Measurements from ENCODE around the gene CTRL. TPM values are rescaled to one million over a fixed set of nuclear protein-coding genes. Genes with fewer than 3 reads are reported as not detected.

Gene CTRL
- total RNA-seq, 1 experiment from 2014 or later, result 2.0 TPM

DNA sequence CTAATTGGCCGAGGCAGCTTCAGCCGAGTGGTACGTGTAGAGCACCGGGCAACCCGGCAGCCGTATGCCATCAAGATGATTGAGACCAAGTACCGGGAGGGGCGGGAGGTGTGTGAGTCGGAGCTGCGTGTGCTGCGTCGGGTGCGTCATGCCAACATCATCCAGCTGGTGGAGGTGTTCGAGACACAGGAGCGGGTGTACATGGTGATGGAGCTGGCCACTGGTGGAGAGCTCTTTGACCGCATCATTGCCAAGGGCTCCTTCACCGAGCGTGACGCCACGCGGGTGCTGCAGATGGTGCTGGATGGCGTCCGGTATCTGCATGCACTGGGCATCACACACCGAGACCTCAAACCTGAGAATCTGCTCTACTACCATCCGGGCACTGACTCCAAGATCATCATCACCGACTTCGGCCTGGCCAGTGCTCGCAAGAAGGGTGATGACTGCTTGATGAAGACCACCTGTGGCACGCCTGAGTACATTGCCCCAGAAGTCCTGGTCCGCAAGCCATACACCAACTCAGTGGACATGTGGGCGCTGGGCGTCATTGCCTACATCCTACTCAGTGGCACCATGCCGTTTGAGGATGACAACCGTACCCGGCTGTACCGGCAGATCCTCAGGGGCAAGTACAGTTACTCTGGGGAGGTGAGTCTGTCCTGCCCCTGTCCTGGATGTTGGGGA, 22.5 kb downstream of the CTRL start:
- Histone ChIP-seq H3K4me3 (ENCODE audit: low read depth in 2 of 2, low read length in 2 of 2) (no peak overlapping the region), H3K4me1 (ENCODE audit: control insufficient read depth, insufficient read depth, low read length) (no peaks in the 10 kb centered on the region), H3K27ac (ENCODE audit: low read length) (no peak overlapping the region), H3K36me3 (ENCODE audit: control insufficient read depth, insufficient read depth, low read length) (no peaks in the 10 kb centered on the region), H3K27me3 (ENCODE audit: control insufficient read depth, insufficient read depth, low read length) (no peaks in the 10 kb centered on the region), H3K9me3 (ENCODE audit: control insufficient read depth, insufficient read depth, low read depth, low read length) (no peaks in the 10 kb centered on the region)
- DNase-seq (ENCODE audit: low read depth, low spot score) (no peak), ATAC-seq (no peak)
- intact Hi-C loops (cut with micrococcal nuclease; ENCODE audit: unreplicated experiment) (no loop called here), in situ Hi-C loops (cut with HindIII; ENCODE audit: low pct_unique_long_range_greater_than_20kb, low sequenced_read_pairs) (no loop called here)
- TF ChIP-seq SIN3A (IDR thresholded peaks at IDR 0.05; ENCODE audit: borderline replicate concordance, insufficient read depth, low read depth, low read length) (no peak), TCF7L2 (IDR thresholded peaks at IDR 0.05; ENCODE audit: low read depth, low read length) (no peak)
- TF ChIP-seq, protein P1, sequence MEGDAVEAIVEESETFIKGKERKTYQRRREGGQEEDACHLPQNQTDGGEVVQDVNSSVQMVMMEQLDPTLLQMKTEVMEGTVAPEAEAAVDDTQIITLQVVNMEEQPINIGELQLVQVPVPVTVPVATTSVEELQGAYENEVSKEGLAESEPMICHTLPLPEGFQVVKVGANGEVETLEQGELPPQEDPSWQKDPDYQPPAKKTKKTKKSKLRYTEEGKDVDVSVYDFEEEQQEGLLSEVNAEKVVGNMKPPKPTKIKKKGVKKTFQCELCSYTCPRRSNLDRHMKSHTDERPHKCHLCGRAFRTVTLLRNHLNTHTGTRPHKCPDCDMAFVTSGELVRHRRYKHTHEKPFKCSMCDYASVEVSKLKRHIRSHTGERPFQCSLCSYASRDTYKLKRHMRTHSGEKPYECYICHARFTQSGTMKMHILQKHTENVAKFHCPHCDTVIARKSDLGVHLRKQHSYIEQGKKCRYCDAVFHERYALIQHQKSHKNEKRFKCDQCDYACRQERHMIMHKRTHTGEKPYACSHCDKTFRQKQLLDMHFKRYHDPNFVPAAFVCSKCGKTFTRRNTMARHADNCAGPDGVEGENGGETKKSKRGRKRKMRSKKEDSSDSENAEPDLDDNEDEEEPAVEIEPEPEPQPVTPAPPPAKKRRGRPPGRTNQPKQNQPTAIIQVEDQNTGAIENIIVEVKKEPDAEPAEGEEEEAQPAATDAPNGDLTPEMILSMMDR (IDR thresholded peaks at IDR 0.05), result no peak
- BruUV-seq (replicated peaks), result no TSS peak
- POLR2A ChIA-PET, result no interaction called here
- CTCF ChIA-PET, result interaction anchor here (0.6 kb wide), 1 partner anchor 16 kb away, joined by 6 read pairs; the partner anchor contains the start of gene PSKH1

DNA sequence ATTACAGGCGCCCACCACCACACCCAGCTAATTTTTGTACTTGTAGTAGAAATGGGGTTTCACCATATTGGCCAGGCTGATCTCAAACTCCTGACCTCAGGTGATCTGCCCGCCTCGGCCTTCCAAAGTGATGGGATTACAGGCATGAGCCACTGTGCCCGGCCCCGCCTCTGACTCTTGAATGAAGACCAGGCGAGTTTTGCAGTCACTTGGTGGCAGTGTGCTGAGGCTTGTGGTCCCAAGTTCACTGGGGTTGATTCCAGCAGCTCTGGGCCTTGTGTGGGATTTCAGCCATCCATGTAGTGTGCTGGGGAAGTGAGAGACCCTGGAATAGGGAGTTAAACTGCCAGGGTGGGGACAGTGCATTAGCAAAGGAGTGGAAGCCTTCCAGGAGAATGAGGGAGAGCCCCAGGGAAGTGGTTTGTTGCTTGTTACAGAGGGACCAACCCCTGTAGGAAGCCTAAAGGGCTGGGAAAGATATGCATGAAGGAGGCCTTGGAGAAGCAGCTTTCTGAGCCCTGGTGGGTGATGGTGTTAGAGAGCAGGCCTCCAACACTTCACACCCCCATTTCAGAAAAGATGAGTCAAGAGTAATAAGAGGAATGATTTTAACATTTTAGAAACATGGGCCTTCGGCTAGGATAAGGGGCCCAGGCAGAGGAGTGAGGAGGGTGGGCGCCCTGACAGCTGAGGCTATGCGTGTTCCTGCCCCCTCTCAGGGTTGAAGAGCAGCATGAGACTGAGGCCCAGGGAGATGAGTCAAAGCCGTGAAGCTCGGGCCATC, 24.1 kb downstream of the CTRL start:
- no peak for ATAC-seq
- in situ Hi-C loops (cut with HindIII; ENCODE audit: low pct_unique_long_range_greater_than_20kb, low sequenced_read_pairs), result no loop called here

More for the DNA sequence above, 24.1 kb downstream of the CTRL start:
- no peak for DNase-seq (ENCODE audit: low read depth, low spot score)
- ChIA-PET POLR2A (no interaction called here), CTCF (interaction anchor here (0.6 to 0.7 kb wide), 3 partner anchors 76 to 336 kb away, joined by 3 to 8 read pairs (median 4); no protein-coding TSS in a partner anchor)
- no peaks in the 10 kb centered on the region for H3K9me3 ChIP-seq (ENCODE audit: control insufficient read depth, insufficient read depth, low read depth, low read length)
- H3K27ac ChIP-seq (ENCODE audit: low read length), result no peak overlapping the region
- no peak overlapping the region for H3K4me3 ChIP-seq (ENCODE audit: low read depth in 2 of 2, low read length in 2 of 2)
- no peaks in the 10 kb centered on the region for H3K27me3 ChIP-seq (ENCODE audit: control insufficient read depth, insufficient read depth, low read length)
- no TSS peak for BruUV-seq (replicated peaks)
- H3K36me3 ChIP-seq (ENCODE audit: control insufficient read depth, insufficient read depth, low read length), result no peaks in the 10 kb centered on the region
- H3K4me1 ChIP-seq (ENCODE audit: control insufficient read depth, insufficient read depth, low read length), result no peaks in the 10 kb centered on the region
- TF ChIP-seq TCF7L2 (IDR thresholded peaks at IDR 0.05; ENCODE audit: low read depth, low read length), result no peak
- no peak for TF ChIP-seq SIN3A (IDR thresholded peaks at IDR 0.05; ENCODE audit: borderline replicate concordance, insufficient read depth, low read depth, low read length)
- TF ChIP-seq, protein P1 (IDR thresholded peaks at IDR 0.05), result no peak
- TF ChIP-seq, protein P2, sequence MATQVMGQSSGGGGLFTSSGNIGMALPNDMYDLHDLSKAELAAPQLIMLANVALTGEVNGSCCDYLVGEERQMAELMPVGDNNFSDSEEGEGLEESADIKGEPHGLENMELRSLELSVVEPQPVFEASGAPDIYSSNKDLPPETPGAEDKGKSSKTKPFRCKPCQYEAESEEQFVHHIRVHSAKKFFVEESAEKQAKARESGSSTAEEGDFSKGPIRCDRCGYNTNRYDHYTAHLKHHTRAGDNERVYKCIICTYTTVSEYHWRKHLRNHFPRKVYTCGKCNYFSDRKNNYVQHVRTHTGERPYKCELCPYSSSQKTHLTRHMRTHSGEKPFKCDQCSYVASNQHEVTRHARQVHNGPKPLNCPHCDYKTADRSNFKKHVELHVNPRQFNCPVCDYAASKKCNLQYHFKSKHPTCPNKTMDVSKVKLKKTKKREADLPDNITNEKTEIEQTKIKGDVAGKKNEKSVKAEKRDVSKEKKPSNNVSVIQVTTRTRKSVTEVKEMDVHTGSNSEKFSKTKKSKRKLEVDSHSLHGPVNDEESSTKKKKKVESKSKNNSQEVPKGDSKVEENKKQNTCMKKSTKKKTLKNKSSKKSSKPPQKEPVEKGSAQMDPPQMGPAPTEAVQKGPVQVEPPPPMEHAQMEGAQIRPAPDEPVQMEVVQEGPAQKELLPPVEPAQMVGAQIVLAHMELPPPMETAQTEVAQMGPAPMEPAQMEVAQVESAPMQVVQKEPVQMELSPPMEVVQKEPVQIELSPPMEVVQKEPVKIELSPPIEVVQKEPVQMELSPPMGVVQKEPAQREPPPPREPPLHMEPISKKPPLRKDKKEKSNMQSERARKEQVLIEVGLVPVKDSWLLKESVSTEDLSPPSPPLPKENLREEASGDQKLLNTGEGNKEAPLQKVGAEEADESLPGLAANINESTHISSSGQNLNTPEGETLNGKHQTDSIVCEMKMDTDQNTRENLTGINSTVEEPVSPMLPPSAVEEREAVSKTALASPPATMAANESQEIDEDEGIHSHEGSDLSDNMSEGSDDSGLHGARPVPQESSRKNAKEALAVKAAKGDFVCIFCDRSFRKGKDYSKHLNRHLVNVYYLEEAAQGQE (IDR thresholded peaks at IDR 0.05; ENCODE audit: insufficient read depth in 1 of 2, low read depth in 2 of 2, low read length in 1 of 2), result no peak
- no peak for TF ChIP-seq POLR2AphosphoS5 (IDR thresholded peaks at IDR 0.05; ENCODE audit: low read depth, low read length)
- intact Hi-C loops (cut with micrococcal nuclease; ENCODE audit: unreplicated experiment), result no loop called here
